ENCODE results near the gene FBXO46. TPM values are rescaled to one million over a fixed set of nuclear protein-coding genes. Genes with fewer than 3 reads are reported as not detected.

Gene FBXO46
- total and polyA plus RNA-seq, 2 experiments from 2014 or later = 39.3 to 48.2 TPM

GRCh38 chr19:45715139-45715538, 15.6 kb downstream of the FBXO46 start:
- no peak for TF ChIP-seq CTCF (IDR thresholded peaks at IDR 0.05; ENCODE audit: low read depth, low read length)
- Histone ChIP-seq H3K27ac (no peak overlapping the region), H3K27me3 (no peaks in the 10 kb centered on the region), H3K9me3 (ENCODE audit: low read depth) (no peaks in the 10 kb centered on the region), H3K36me3 (peaks cover 8% of the 10 kb centered on the region), H3K4me3 (no peak overlapping the region), H3K4me1 (ENCODE audit: low read depth) (peaks cover 16% of the 10 kb centered on the region)
- DNase-seq (ENCODE audit: low read depth in 1 of 2, low spot score in 1 of 2) = no peak

- Histone ChIP-seq H3K27me3 (no peaks in the 10 kb centered on the region), H3K4me1 (ENCODE audit: low read depth) (peaks cover 11% of the 10 kb centered on the region)
- TF ChIP-seq CTCF (IDR thresholded peaks at IDR 0.05; ENCODE audit: low read depth, low read length) = no peak
Observed at GRCh38 chr19:45713141-45713540, 17.6 kb downstream of the FBXO46 start.

GRCh38 chr19:45712699-45713067, 18.0 kb downstream of the FBXO46 start:
- H3K27me3 ChIP-seq = no peaks in the 10 kb centered on the region
- no peaks in the 10 kb centered on the region for H3K9me3 ChIP-seq (ENCODE audit: low read depth)
- H3K27ac ChIP-seq = peak overlapping the region; percentile 19
- TF ChIP-seq CTCF (IDR thresholded peaks at IDR 0.05; ENCODE audit: low read depth, low read length) = no peak
- no peak overlapping the region for H3K4me3 ChIP-seq
- DNase-seq (ENCODE audit: low read depth in 1 of 2, low spot score in 1 of 2) = no peak
- H3K4me1 ChIP-seq (ENCODE audit: low read depth) = peaks cover 10% of the 10 kb centered on the region
- no peaks in the 10 kb centered on the region for H3K36me3 ChIP-seq

More at GRCh38 chr19:45713141-45713540, 17.6 kb downstream of the FBXO46 start:
- DNase-seq (ENCODE audit: low read depth in 1 of 2, low spot score in 1 of 2) = no peak
- Histone ChIP-seq H3K36me3 (no peaks in the 10 kb centered on the region), H3K4me3 (no peak overlapping the region), H3K27ac (peak overlapping the region; percentile 10), H3K9me3 (ENCODE audit: low read depth) (no peaks in the 10 kb centered on the region)

- no peaks in the 10 kb centered on the region for H3K27me3 ChIP-seq
- no peak for DNase-seq (ENCODE audit: low read depth in 1 of 2, low spot score in 1 of 2)
- no peaks in the 10 kb centered on the region for H3K9me3 ChIP-seq (ENCODE audit: low read depth)
- no peaks in the 10 kb centered on the region for H3K36me3 ChIP-seq
- peak overlapping the region; percentile 19 for H3K27ac ChIP-seq
- no peak overlapping the region for H3K4me3 ChIP-seq
- TF ChIP-seq CTCF (IDR thresholded peaks at IDR 0.05; ENCODE audit: low read depth, low read length) = no peak
- peaks cover 10% of the 10 kb centered on the region for H3K4me1 ChIP-seq (ENCODE audit: low read depth)
Observed at GRCh38 chr19:45711851-45712698, 18.6 kb downstream of the FBXO46 start.

GRCh38 chr19:45710356-45711130, 20.2 kb downstream of the FBXO46 start:
- H3K4me1 ChIP-seq (ENCODE audit: low read depth) = peaks cover 5% of the 10 kb centered on the region
- DNase-seq (ENCODE audit: low read depth in 1 of 2, low spot score in 1 of 2) = no peak
- no peak for TF ChIP-seq CTCF (IDR thresholded peaks at IDR 0.05; ENCODE audit: low read depth, low read length)
- no peak overlapping the region for H3K4me3 ChIP-seq
- peak overlapping the region; percentile 25 for H3K27ac ChIP-seq
- H3K27me3 ChIP-seq = no peaks in the 10 kb centered on the region
- H3K9me3 ChIP-seq (ENCODE audit: low read depth) = no peaks in the 10 kb centered on the region
- no peaks in the 10 kb centered on the region for H3K36me3 ChIP-seq
